Hepatocyte (in vitro differentiated cells): ENCODE results near the gene CMTM3. TPM values are rescaled to one million over a fixed set of nuclear protein-coding genes. Genes with fewer than 3 reads are reported as not detected.
"Not testable (repeated sequence)": the region's sequence is repeated elsewhere in the genome, so short reads cannot be mapped to it uniquely, and the experiment has no call there.

Experiments
- DNase-seq: peaks from one replicate; pipeline ENCODE4 v3.0.0-alpha.2; 2016; ENCODE audit warnings: low spot score
- H2AFZ ChIP-seq: fragments of 200-600 bp; sonication (generic); 2 replicates; pipeline ENCODE4 v1.6.0; 2016; ENCODE audit warnings: antibody characterized with exemption, mild to moderate bottlenecking
- H3K27ac ChIP-seq: fragments of 200-600 bp; sonication (generic); 2 replicates; pipeline ENCODE4 v1.5.1; 2016; ENCODE audit warnings: mild to moderate bottlenecking
- H3K27me3 ChIP-seq: fragments of 200-600 bp; sonication (generic); 2 replicates; pipeline ENCODE4 v1.6.1; 2016
- H3K36me3 ChIP-seq: fragments of 200-600 bp; sonication (generic); replicated peaks from 2 replicates; pipeline ENCODE4 v1.5.1; 2016; ENCODE audit warnings: low read depth; ENCODE audit not compliant: insufficient read depth
- H3K4me1 ChIP-seq: fragments of 200-600 bp; sonication (generic); 2 replicates; pipeline ENCODE4 v1.5.1; 2016; ENCODE audit warnings: mild to moderate bottlenecking, moderate library complexity; ENCODE audit not compliant: insufficient read depth
- H3K4me2 ChIP-seq: fragments of 200-600 bp; sonication (generic); 2 replicates; pipeline ENCODE4 v1.6.0; 2016
- H3K4me3 ChIP-seq: fragments of 200-600 bp; sonication (generic); 2 replicates; pipeline ENCODE4 v1.5.1; 2016; ENCODE audit warnings: mild to moderate bottlenecking
- H3K79me2 ChIP-seq: fragments of 200-600 bp; sonication (generic); 2 replicates; pipeline ENCODE4 v1.6.0; 2017; ENCODE audit warnings: mild to moderate bottlenecking
- H3K9me2 ChIP-seq: fragments of 200-600 bp; sonication (generic); replicated peaks from 2 replicates; pipeline ENCODE4 v1.6.0; 2017; ENCODE audit warnings: mild to moderate bottlenecking; ENCODE audit not compliant: insufficient read depth
- H3K9me3 ChIP-seq: fragments of 200-600 bp; sonication (generic); 2 replicates; pipeline ENCODE4 v1.5.1; 2016; ENCODE audit warnings: low read depth, mild to moderate bottlenecking
- H4K20me1 ChIP-seq: fragments of 200-600 bp; sonication (generic); 2 replicates; pipeline ENCODE4 v1.6.0; 2016; ENCODE audit warnings: mild to moderate bottlenecking; ENCODE audit not compliant: insufficient read depth, poor library complexity, severe bottlenecking
- EZH2 ChIP-seq: fragments of 200-600 bp; sonication (generic); IDR thresholded peaks from 2 replicates; pipeline ENCODE4 v1.6.1; 2016; ENCODE audit warnings: antibody characterized with exemption, mild to moderate bottlenecking, borderline replicate concordance
- EZH2phosphoT487 ChIP-seq: fragments of 200-600 bp; sonication (generic); IDR thresholded peaks from one replicate; pipeline ENCODE4 v1.6.1; 2018; ENCODE audit warnings: antibody characterized with exemption, mild to moderate bottlenecking, low read depth, moderate library complexity; ENCODE audit not compliant: unreplicated experiment, severe bottlenecking
- WGBS: methylation state at CpG from one replicate; pipeline ENCODE4 v1.1.6; 2016; ENCODE audit warnings: low lambda C conversion rate; ENCODE audit errors: missing lambda C conversion rate; 5-methylcytosine and 5-hydroxymethylcytosine counted together
- polyA plus RNA-seq: library from polyadenylated mRNA; unstranded; fragments of >200 nt; fragmentation: Nextera tagmentation; extraction: Ambion mirVana; gene quantifications from 2 replicates; pipeline ENCODE4 v1.2.1, GENCODE V29; 2016
- total RNA-seq: library from RNA; depleted of rRNA; stranded (reverse); fragments of >200 nt; gene quantifications from 2 replicates; pipeline ENCODE4 v1.2.3, GENCODE V29; 2014
- TF ChIP-seq, protein P1 (sequence below): fragments of 200-600 bp; sonication (generic); IDR thresholded peaks from 2 replicates; pipeline ENCODE4 v1.5.1; 2016; ENCODE audit warnings: antibody characterized with exemption, mild to moderate bottlenecking; ENCODE audit not compliant: poor library complexity

Gene CMTM3
- total and polyA plus RNA-seq, 2 experiments from 2014 or later = 32.5 to 55.1 TPM

DNA sequence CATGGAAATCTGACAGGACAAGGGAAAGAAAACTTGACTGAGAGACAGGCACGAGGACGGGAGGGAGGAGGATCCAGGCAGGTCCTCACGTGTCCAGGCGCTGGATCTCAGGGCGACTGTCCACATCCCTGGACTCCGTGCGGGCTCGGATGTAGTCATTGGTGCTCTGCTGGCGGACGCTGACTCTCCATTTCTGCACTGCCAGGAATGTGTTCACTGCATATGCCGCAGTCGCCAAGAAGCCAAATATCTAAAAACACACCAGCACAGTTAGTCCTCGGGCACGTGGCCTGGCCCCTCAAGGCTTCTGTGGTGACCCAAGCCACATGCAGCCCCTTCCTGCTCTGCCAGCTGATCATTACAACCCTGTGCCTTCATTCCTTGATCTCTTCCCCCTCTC is 17.5 kb downstream of the CMTM3 start:
- WGBS = 97% methylated on average over 14 of the region's 14 CpGs

DNA sequence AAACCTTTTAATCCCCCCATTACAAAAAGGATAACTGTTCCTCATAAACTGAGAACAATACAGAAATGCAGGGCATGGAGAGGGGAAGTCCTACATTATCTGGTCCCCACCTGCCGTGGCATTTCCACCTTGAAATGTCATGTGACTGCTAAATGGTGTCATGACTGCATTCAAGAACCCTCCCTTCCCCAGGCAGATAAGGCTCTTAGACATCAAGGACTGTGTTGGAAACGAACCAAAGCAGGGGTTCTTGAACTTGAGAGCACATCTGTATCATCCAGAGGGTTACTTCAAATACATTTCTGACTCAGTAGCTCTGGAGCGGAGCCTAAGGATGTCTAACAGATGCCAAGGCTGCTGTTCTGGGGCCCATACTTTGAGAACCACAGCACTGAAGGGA is 18.4 kb downstream of the CMTM3 start:
- Histone ChIP-seq H3K4me3 (no peak overlapping the region), H3K79me2 (peaks cover 7% of the 10 kb centered on the region), H3K4me1 (peaks cover 8% of the 10 kb centered on the region), H3K36me3 (no peaks in the 10 kb centered on the region), H3K9me3 (no peaks in the 10 kb centered on the region), H4K20me1 (peaks cover 2% of the 10 kb centered on the region), H3K4me2 (no peak overlapping the region), H2AFZ (no peak overlapping the region), H3K27ac (no peak overlapping the region), H3K9me2 (no peaks in the 10 kb centered on the region), H3K27me3 (no peaks in the 10 kb centered on the region)
- 78% methylated on average over 3 of the region's 3 CpGs for WGBS
- DNase-seq = no peak
- no peak for TF ChIP-seq EZH2
- TF ChIP-seq EZH2phosphoT487 = no peak
- TF ChIP-seq, protein P1, sequence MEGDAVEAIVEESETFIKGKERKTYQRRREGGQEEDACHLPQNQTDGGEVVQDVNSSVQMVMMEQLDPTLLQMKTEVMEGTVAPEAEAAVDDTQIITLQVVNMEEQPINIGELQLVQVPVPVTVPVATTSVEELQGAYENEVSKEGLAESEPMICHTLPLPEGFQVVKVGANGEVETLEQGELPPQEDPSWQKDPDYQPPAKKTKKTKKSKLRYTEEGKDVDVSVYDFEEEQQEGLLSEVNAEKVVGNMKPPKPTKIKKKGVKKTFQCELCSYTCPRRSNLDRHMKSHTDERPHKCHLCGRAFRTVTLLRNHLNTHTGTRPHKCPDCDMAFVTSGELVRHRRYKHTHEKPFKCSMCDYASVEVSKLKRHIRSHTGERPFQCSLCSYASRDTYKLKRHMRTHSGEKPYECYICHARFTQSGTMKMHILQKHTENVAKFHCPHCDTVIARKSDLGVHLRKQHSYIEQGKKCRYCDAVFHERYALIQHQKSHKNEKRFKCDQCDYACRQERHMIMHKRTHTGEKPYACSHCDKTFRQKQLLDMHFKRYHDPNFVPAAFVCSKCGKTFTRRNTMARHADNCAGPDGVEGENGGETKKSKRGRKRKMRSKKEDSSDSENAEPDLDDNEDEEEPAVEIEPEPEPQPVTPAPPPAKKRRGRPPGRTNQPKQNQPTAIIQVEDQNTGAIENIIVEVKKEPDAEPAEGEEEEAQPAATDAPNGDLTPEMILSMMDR = no peak

More for the DNA sequence above, 17.5 kb downstream of the CMTM3 start:
- H3K9me2 ChIP-seq = no peaks in the 10 kb centered on the region
- no peak overlapping the region for H3K4me3 ChIP-seq
- no peak overlapping the region for H3K4me2 ChIP-seq
- H3K36me3 ChIP-seq = no peaks in the 10 kb centered on the region
- H3K27me3 ChIP-seq = no peaks in the 10 kb centered on the region
- TF ChIP-seq EZH2 (no peak), EZH2phosphoT487 (no peak)
- TF ChIP-seq, protein P1 = no peak
- no peak overlapping the region for H2AFZ ChIP-seq
- no peak for DNase-seq
- no peak overlapping the region for H3K27ac ChIP-seq
- H3K79me2 ChIP-seq = peaks cover 2% of the 10 kb centered on the region
- no peaks in the 10 kb centered on the region for H3K9me3 ChIP-seq
- peaks cover 14% of the 10 kb centered on the region for H3K4me1 ChIP-seq
- no peaks in the 10 kb centered on the region for H4K20me1 ChIP-seq

DNA sequence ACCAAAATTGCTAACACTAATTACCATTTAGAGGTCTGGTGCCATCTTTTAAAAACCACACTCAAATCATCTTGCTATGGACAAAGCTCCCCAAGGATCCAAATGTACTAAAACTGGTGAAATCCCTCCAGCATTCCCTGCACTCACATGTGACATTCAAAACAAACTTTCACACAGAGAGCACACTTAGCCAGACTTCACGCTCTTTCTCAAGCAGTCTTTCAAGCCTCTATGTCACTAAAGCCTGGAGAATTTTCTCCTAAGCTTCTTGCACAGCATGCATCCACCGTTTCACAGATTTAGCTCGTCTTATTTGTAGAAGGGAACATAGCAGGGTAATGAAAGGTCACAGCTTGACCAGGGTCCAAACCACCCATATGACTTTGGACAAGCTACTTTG is 19.3 kb downstream of the CMTM3 start:
- Histone ChIP-seq H3K9me3 (no peaks in the 10 kb centered on the region), H3K4me3 (no peak overlapping the region), H3K27ac (no peak overlapping the region), H2AFZ (no peak overlapping the region), H3K27me3 (no peaks in the 10 kb centered on the region), H3K4me2 (no peak overlapping the region), H3K36me3 (no peaks in the 10 kb centered on the region), H3K79me2 (peaks cover 7% of the 10 kb centered on the region), H3K4me1 (no peaks in the 10 kb centered on the region), H3K9me2 (no peaks in the 10 kb centered on the region), H4K20me1 (peaks cover 2% of the 10 kb centered on the region)
- TF ChIP-seq EZH2phosphoT487 = no peak
- WGBS = 85% methylated on average over 3 of the region's 3 CpGs
- no peak for DNase-seq

DNA sequence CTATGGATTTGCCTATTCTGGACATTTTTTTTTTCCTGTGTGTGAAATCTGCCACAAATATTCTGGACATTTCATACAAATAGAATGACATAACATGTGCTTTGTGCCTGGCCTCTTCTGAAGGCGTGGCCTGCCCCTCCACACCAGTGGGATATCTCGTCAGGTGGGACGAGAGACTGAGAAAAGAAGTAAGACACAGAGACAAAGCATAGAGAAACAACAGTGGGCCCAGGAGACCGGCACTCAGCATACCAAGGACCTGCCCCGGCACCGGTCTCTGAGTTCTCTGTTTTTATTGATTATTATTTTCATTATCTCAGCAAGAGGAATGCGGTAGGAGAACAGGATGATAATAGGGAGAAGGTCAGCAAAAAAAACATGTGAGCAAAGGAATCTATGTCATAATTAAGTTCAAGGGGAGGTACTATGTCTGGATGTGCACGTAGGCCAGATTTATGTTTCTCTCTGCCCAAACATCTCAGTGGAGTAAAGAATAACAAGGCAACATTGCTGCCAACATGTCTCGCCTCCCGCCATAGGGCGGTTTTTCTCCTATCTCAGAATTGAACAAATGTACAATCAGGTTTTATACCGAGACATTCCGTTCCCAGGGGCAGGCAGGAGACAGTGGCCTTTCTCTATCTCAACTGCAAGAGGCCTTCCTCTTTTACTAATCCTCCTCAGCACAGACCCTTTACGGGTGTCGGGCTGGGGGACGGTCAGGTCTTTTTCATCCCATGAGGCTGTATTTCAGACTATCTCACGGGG is 23.3 kb downstream of the CMTM3 start:
- WGBS = 69% methylated on average over 17 of the region's 17 CpGs
- not testable (repeated sequence) for H3K9me3 ChIP-seq, H3K4me1 ChIP-seq, H3K4me3 ChIP-seq, H4K20me1 ChIP-seq, H3K36me3 ChIP-seq, H3K9me2 ChIP-seq, H3K79me2 ChIP-seq, H3K27me3 ChIP-seq, DNase-seq
- Histone ChIP-seq H3K27ac (peak overlapping the region; percentile 75), H3K4me2 (peak overlapping the region; percentile 41), H2AFZ (peak overlapping the region; percentile 35)
